SK-N-SH treated with all-trans-retinoic acid at 6 μM for 48 hours (cell line): ENCODE data around the gene EPB41L5.

Experiments used
- ARNTL ChIP-seq: fragments of 450-650 bp; formaldehyde crosslinking; IDR thresholded peaks from 2 replicates; pipeline ENCODE4 v1.5.0; 2020; ENCODE audit warnings: low read depth, mild to moderate bottlenecking, moderate library complexity, borderline replicate concordance
- GLIS3 ChIP-seq: fragments of 250-450 bp; sonication (Bioruptor Pico); IDR thresholded peaks from 2 replicates; pipeline ENCODE4 v1.5.0; 2020; ENCODE audit warnings: mild to moderate bottlenecking, moderate library complexity
- PATZ1 ChIP-seq: fragments of 250-450 bp; sonication (Bioruptor Pico); IDR thresholded peaks from 2 replicates; pipeline ENCODE4 v1.8.0; 2020; ENCODE audit warnings: mild to moderate bottlenecking, moderate library complexity, borderline replicate concordance
- RARB ChIP-seq: fragments of 250-450 bp; sonication (Bioruptor Pico); IDR thresholded peaks from 2 replicates; pipeline ENCODE4 v1.8.0; 2021; ENCODE audit warnings: mild to moderate bottlenecking, moderate library complexity
- ZFP30 ChIP-seq: fragments of 450-650 bp; formaldehyde crosslinking; IDR thresholded peaks from 2 replicates; pipeline ENCODE4 v1.5.0; 2022; ENCODE audit warnings: mild to moderate bottlenecking, moderate library complexity
- ZNF565 ChIP-seq: fragments of 450-650 bp; formaldehyde crosslinking; conservative IDR thresholded peaks from 2 replicates; pipeline ENCODE4 v1.5.0; 2020; ENCODE audit warnings: low read depth, mild to moderate bottlenecking, moderate library complexity
- TF ChIP-seq, protein P1 (sequence below): fragments of 250-450 bp; sonication (Bioruptor Pico); IDR thresholded peaks from 2 replicates; pipeline ENCODE4 v1.5.1; 2020; ENCODE audit warnings: low read depth, mild to moderate bottlenecking, moderate library complexity

GRCh38 chr2:120148669-120149068 is 135.8 kb downstream of the EPB41L5 start:
- TF ChIP-seq ZFP30 (CRISPR knock-in tag): no peak
- TF ChIP-seq ZNF565: no peak
- no peak for TF ChIP-seq PATZ1 (CRISPR knock-in tag)
- no peak for TF ChIP-seq GLIS3
- TF ChIP-seq, protein P1, sequence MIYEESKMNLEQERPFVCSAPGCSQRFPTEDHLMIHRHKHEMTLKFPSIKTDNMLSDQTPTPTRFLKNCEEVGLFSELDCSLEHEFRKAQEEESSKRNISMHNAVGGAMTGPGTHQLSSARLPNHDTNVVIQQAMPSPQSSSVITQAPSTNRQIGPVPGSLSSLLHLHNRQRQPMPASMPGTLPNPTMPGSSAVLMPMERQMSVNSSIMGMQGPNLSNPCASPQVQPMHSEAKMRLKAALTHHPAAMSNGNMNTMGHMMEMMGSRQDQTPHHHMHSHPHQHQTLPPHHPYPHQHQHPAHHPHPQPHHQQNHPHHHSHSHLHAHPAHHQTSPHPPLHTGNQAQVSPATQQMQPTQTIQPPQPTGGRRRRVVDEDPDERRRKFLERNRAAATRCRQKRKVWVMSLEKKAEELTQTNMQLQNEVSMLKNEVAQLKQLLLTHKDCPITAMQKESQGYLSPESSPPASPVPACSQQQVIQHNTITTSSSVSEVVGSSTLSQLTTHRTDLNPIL: no peak
- TF ChIP-seq RARB: no peak
- TF ChIP-seq ARNTL (CRISPR knock-in tag): no peak
